GM12878 (cell line): Measurements from ENCODE around the gene FRMD8. TPM values are rescaled to one million over a fixed set of nuclear protein-coding genes. Genes with fewer than 3 reads are reported as not detected.

ENCODE experiments used
- ATAC-seq: fragments of 200-7000 bp; cut with Tn5 transposase; 3 replicates; pipeline ENCODE4 v1.9.1; 2020; ENCODE audit warnings: mild to moderate bottlenecking, moderate library complexity
- BruUV-seq: library from RNA; stranded (reverse); fragments of 400-500 nt; replicated peaks from 2 replicates; lab custom pipeline; 2021; lab: Mats Ljungman, UMichigan
- CTCF ChIA-PET: fragments of 300-600 bp; sonication (Branson Sonifier 250); formaldehyde crosslinking; extraction: SDS; loops from one replicate; lab custom pipeline; 2021; ENCODE audit warnings: inconsistent platforms; lab: Yijun Ruan, JAX
- POLR2A ChIA-PET: fragments of 350-600 bp; formaldehyde crosslinking; extraction: SDS; loops from one replicate; lab custom pipeline; 2021; ENCODE audit warnings: inconsistent platforms; lab: Charles Lee
- RAD21 ChIA-PET: fragments of 300-600 bp; sonication (Branson Sonifier 250); formaldehyde crosslinking; loops from one replicate; lab custom pipeline; 2023; ENCODE audit warnings: antibody characterized with exemption; ENCODE audit not compliant: unreplicated experiment; lab: Charles Lee
- SMC1A ChIA-PET: fragments of 300-600 bp; sonication (Branson Sonifier 250); formaldehyde crosslinking; loops from one replicate; lab custom pipeline; 2023; ENCODE audit not compliant: unreplicated experiment, uncharacterized antibody; lab: Charles Lee
- DNase-seq: peaks from one replicate; pipeline ENCODE4 v3.0.0-alpha.2; 2011; ENCODE audit warnings: low read depth, low spot score
- FAIRE-seq: peaks from 3 replicates; lab custom pipeline; 2011; peaks lifted over from hg19 to GRCh38; lab: Jason Lieb, UNC
- H2AFZ ChIP-seq: 2 replicates; pipeline ENCODE4 v1.6.0; 2011; ENCODE audit warnings: low read depth, low read length, control low read depth; ENCODE audit not compliant: control insufficient read depth
- H3K27ac ChIP-seq: 2 replicates; pipeline ENCODE4 v1.5.1; 2011; ENCODE audit warnings: control low read depth; ENCODE audit not compliant: control insufficient read depth, insufficient read depth
- H3K27me3 ChIP-seq, 2 experiments: replicated peaks in 1 of 2; 2 replicates each; pipeline versions ENCODE4 v1.6.0 to v1.6.1; 2011; ENCODE audit warnings: low read length in 1 of 2; ENCODE audit not compliant: control insufficient read depth in 2 of 2, insufficient read depth in 2 of 2
- H3K36me3 ChIP-seq, 2 experiments: 2 replicates each; pipeline ENCODE4 v1.5.1; 2011; ENCODE audit warnings: low read length in 1 of 2; ENCODE audit not compliant: control insufficient read depth in 2 of 2, insufficient read depth in 2 of 2
- H3K4me1 ChIP-seq: 2 replicates; pipeline ENCODE4 v1.6.1; 2011; ENCODE audit warnings: mild to moderate bottlenecking, low read length, moderate library complexity, mixed read lengths; ENCODE audit not compliant: control insufficient read depth, insufficient read depth
- H3K4me2 ChIP-seq: 2 replicates; pipeline ENCODE4 v1.6.0; 2011; ENCODE audit warnings: control low read depth; ENCODE audit not compliant: control insufficient read depth, insufficient read depth
- H3K4me3 ChIP-seq: fragments of 200-600 bp; sonication (generic); 2 replicates; pipeline ENCODE4 v1.5.1; 2016
- H3K79me2 ChIP-seq: 2 replicates; pipeline ENCODE4 v1.6.0; 2011; ENCODE audit warnings: low read length; ENCODE audit not compliant: control insufficient read depth, insufficient read depth
- H3K9ac ChIP-seq: 2 replicates; pipeline ENCODE4 v1.8.0; 2011; ENCODE audit warnings: low read length, control low read depth, mixed read lengths; ENCODE audit not compliant: control insufficient read depth, insufficient read depth
- H3K9me3 ChIP-seq: replicated peaks from 3 replicates; pipeline ENCODE4 v1.5.1; 2011; ENCODE audit warnings: mild to moderate bottlenecking, low read length; ENCODE audit not compliant: control insufficient read depth, insufficient read depth
- H4K20me1 ChIP-seq: 2 replicates; pipeline ENCODE4 v1.6.0; 2011; ENCODE audit not compliant: control insufficient read depth, insufficient read depth
- BACH1 ChIP-seq: fragments of 450-650 bp; IDR thresholded peaks from 2 replicates; pipeline ENCODE4 v1.6.1; 2017; ENCODE audit warnings: mild to moderate bottlenecking, borderline replicate concordance
- CHD4 ChIP-seq: fragments of 200-600 bp; sonication (generic); IDR thresholded peaks from 2 replicates; pipeline ENCODE4 v1.6.1; 2016; ENCODE audit warnings: mild to moderate bottlenecking
- E4F1 ChIP-seq: fragments of 450-650 bp; IDR thresholded peaks from 2 replicates; pipeline ENCODE4 v1.6.1; 2018; ENCODE audit warnings: borderline replicate concordance, mild to moderate bottlenecking; ENCODE audit not compliant: partially characterized antibody
- EP300 ChIP-seq, 2 experiments: fragments of 150-350 bp in 1 of 2; IDR thresholded peaks; 2 replicates each; pipeline ENCODE4 v1.6.1; 2011 to 2012; ENCODE audit warnings: low read depth in 2 of 2, low read length in 2 of 2, borderline replicate concordance in 1 of 2, improper control_type of control experiment in 1 of 2, inconsistent platforms in 1 of 2; ENCODE audit not compliant: control insufficient read depth in 1 of 2
- MTA2 ChIP-seq: fragments of 450-650 bp; IDR thresholded peaks from 2 replicates; pipeline ENCODE4 v1.6.1; 2016; ENCODE audit warnings: low read depth, mild to moderate bottlenecking, moderate library complexity
- MYC ChIP-seq: IDR thresholded peaks from 2 replicates; pipeline ENCODE4 v1.6.1; 2011; ENCODE audit warnings: mild to moderate bottlenecking, low read length, moderate library complexity, inconsistent platforms; ENCODE audit not compliant: insufficient read depth, insufficient replicate concordance, insufficient read length, severe bottlenecking
- NBN ChIP-seq: fragments of 450-650 bp; IDR thresholded peaks from 2 replicates; pipeline ENCODE4 v1.6.1; 2016
- SMAD1 ChIP-seq: fragments of 450-650 bp; IDR thresholded peaks from 2 replicates; pipeline ENCODE4 v1.6.1; 2018; ENCODE audit warnings: mild to moderate bottlenecking, low read depth; ENCODE audit not compliant: partially characterized antibody
- TCF3 ChIP-seq: IDR thresholded peaks from 2 replicates; pipeline ENCODE4 v1.6.1; 2012; ENCODE audit warnings: low read depth, mild to moderate bottlenecking, low read length, borderline replicate concordance; ENCODE audit not compliant: insufficient read depth
- ZNF207 ChIP-seq: fragments of 450-650 bp; IDR thresholded peaks from 2 replicates; pipeline ENCODE4 v1.6.1; 2014; ENCODE audit warnings: antibody characterized with exemption, mild to moderate bottlenecking, borderline replicate concordance
- WGBS: methylation state at CpG from one replicate; pipeline ENCODE4 v1.1.6; 2016; ENCODE audit warnings: low lambda C conversion rate; ENCODE audit not compliant: insufficient replicate concordance, insufficient coverage; ENCODE audit errors: missing lambda C conversion rate; 5-methylcytosine and 5-hydroxymethylcytosine counted together
- in situ Hi-C: fragments of 300-500 bp; cut with MboI; formaldehyde crosslinking; loops from 9 replicates; pipeline ENCODE4 v1.14.3; 2018; ENCODE audit warnings: mixed read lengths
- intact Hi-C: fragments of 100-400 bp; cut with micrococcal nuclease; formaldehyde crosslinking; loops from one replicate; pipeline ENCODE4 v1.14.2; 2022; ENCODE audit not compliant: unreplicated experiment
- polyA plus RNA-seq, 11 experiments: library from polyadenylated mRNA; depleted of rRNA in 4 of 11; unstranded in 6 of 11; stranded (reverse) in 5 of 11; fragments of >200 nt; fragmentation: Nextera tagmentation in 4 of 11; fragmentation: Illumina TruSeq in 1 of 11; extraction: Ambion mirVana in 4 of 11; extraction: Trizol in 1 of 11; gene quantifications; 1 replicate in 1 of 11; 2 replicates in 10 of 11; pipeline versions ENCODE4 v1.2.1 to v1.2.3, GENCODE V29; 2011 to 2016; ENCODE audit warnings: inconsistent platforms in 2 of 11, missing spikeins in 2 of 11, low read depth in 1 of 11
- total RNA-seq, 4 experiments: library from RNA; depleted of rRNA in 3 of 4; stranded (reverse); fragments of >200 nt in 3 of 4; fragmentation: Illumina TruSeq in 1 of 4; extraction: Trizol in 1 of 4; gene quantifications; 2 replicates each; pipeline versions ENCODE4 v1.2.1 to v1.2.3, GENCODE V29; 2013 to 2021
- TF ChIP-seq, protein P1 (sequence below): IDR thresholded peaks from 2 replicates; pipeline ENCODE4 v1.6.1; 2012; ENCODE audit warnings: improper control_type of control experiment, low read depth, low read length; ENCODE audit not compliant: insufficient replicate concordance

FRMD8 gene
- total and polyA plus RNA-seq, 10 of the 15 experiments (the other 5 are each of a cell fraction or from before 2014, with no cell fraction given): 8.3 to 69.4 (median 28.0) TPM

GRCh38 chr11:65426839-65427690 is 40.6 kb downstream of the FRMD8 start:
- Histone ChIP-seq H3K36me3 (no peaks in the 10 kb centered on the region; a peak in 2 of 4 replicates), H3K9ac (peak overlapping the region; percentile 58), H3K27me3 (no peaks in the 10 kb centered on the region), H4K20me1 (peaks cover 18% of the 10 kb centered on the region), H2AFZ (no peak overlapping the region), H3K27ac (peak overlapping the region; percentile 100), H3K4me2 (peak overlapping the region; percentile 100), H3K4me3 (peak overlapping the region; percentile 95), H3K79me2 (peaks cover 100% of the 10 kb centered on the region), H3K9me3 (no peaks in the 10 kb centered on the region), H3K4me1 (peaks cover 27% of the 10 kb centered on the region)
- ChIA-PET SMC1A (interaction anchor here (0.8 to 12.7 kb wide), 4 partner anchors 10 to 78 kb away, joined by 3 to 232 read pairs (median 4); no protein-coding TSS in a partner anchor), POLR2A (interaction anchor here (1.8 to 13.6 kb wide), 3 partner anchors 10 to 73 kb away, joined by 6 to 323 read pairs (median 9); partner anchors contain the start of gene MALAT1), CTCF (no interaction called here), RAD21 (interaction anchor here (1.5 to 15.3 kb wide), 2 partner anchors 9 to 70 kb away, joined by 3 to 282 read pairs; partner anchors contain the start of gene MALAT1)
- WGBS: 4% methylated on average over 10 of the region's 10 CpGs
- ATAC-seq (peak; percentile 6), FAIRE-seq (no peak), DNase-seq (no peak)
- BruUV-seq: no TSS peak
- intact Hi-C loops (loop anchor here (2.0 kb wide), 1 partner anchor 14 kb away; no protein-coding TSS in a partner anchor), in situ Hi-C loops (loop anchor here (10.0 kb wide), 1 partner anchor 562 kb away; no protein-coding TSS in a partner anchor)
- TF ChIP-seq ZNF207: no peak; the same call in 1 of the 2 replicates
- TF ChIP-seq SMAD1: no peak
- TF ChIP-seq BACH1: peak; percentile 60
- TF ChIP-seq E4F1: no peak
- TF ChIP-seq TCF3: 0 out of 2 replicates have a peak, but pooled peaks have one; percentile 12
- TF ChIP-seq CHD4: no peak
- no peak for TF ChIP-seq EP300 (IDR thresholded peaks at IDR 0.05; ENCODE audit: borderline replicate concordance in 1 of 2, control insufficient read depth in 1 of 2, low read depth in 2 of 2, low read length in 2 of 2)
- no peak for TF ChIP-seq MYC
- TF ChIP-seq, protein P1, sequence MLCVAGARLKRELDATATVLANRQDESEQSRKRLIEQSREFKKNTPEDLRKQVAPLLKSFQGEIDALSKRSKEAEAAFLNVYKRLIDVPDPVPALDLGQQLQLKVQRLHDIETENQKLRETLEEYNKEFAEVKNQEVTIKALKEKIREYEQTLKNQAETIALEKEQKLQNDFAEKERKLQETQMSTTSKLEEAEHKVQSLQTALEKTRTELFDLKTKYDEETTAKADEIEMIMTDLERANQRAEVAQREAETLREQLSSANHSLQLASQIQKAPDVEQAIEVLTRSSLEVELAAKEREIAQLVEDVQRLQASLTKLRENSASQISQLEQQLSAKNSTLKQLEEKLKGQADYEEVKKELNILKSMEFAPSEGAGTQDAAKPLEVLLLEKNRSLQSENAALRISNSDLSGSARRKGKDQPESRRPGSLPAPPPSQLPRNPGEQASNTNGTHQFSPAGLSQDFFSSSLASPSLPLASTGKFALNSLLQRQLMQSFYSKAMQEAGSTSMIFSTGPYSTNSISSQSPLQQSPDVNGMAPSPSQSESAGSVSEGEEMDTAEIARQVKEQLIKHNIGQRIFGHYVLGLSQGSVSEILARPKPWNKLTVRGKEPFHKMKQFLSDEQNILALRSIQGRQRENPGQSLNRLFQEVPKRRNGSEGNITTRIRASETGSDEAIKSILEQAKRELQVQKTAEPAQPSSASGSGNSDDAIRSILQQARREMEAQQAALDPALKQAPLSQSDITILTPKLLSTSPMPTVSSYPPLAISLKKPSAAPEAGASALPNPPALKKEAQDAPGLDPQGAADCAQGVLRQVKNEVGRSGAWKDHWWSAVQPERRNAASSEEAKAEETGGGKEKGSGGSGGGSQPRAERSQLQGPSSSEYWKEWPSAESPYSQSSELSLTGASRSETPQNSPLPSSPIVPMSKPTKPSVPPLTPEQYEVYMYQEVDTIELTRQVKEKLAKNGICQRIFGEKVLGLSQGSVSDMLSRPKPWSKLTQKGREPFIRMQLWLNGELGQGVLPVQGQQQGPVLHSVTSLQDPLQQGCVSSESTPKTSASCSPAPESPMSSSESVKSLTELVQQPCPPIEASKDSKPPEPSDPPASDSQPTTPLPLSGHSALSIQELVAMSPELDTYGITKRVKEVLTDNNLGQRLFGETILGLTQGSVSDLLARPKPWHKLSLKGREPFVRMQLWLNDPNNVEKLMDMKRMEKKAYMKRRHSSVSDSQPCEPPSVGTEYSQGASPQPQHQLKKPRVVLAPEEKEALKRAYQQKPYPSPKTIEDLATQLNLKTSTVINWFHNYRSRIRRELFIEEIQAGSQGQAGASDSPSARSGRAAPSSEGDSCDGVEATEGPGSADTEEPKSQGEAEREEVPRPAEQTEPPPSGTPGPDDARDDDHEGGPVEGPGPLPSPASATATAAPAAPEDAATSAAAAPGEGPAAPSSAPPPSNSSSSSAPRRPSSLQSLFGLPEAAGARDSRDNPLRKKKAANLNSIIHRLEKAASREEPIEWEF: no peak
- TF ChIP-seq MTA2: no peak
- TF ChIP-seq NBN: 0 out of 2 replicates have a peak, but pooled peaks have one; percentile 48
